ENCODE data around the gene CAMK2B.
"Not testable (repeated sequence)": the region's sequence is repeated elsewhere in the genome, so short reads cannot be mapped to it uniquely, and the experiment has no call there.

Gene CAMK2B

GRCh38 chr7:44212581-44213184 lies 112.7 kb downstream of the CAMK2B start:
- DNase-seq: no peak

- DNase-seq: no peak
These were observed 113.4 kb downstream of the CAMK2B start for GRCh38 chr7:44212018-44212417.

- no peak for DNase-seq
These were observed 114.2 kb downstream of the CAMK2B start for GRCh38 chr7:44211126-44211675.

- no peak for DNase-seq
These were observed 115.3 kb downstream of the CAMK2B start for GRCh38 chr7:44210107-44210506.

- DNase-seq: no peak
These were observed 117.3 kb downstream of the CAMK2B start for GRCh38 chr7:44208085-44208484.

GRCh38 chr7:44206008-44206407 lies 119.4 kb downstream of the CAMK2B start:
- DNase-seq: no peak

- no peak for DNase-seq
These were observed 123.6 kb downstream of the CAMK2B start for GRCh38 chr7:44201813-44202212.

- DNase-seq: peak; percentile 98
These were observed 124.5 kb downstream of the CAMK2B start, which contains the start of gene YKT6 for GRCh38 chr7:44200699-44201461. Gene YKT6 (plus strand): TSS chr7:44200978. CDS start chr7:44201136, 158 bp downstream.

GRCh38 chr7:44200163-44200562 lies 125.2 kb downstream of the CAMK2B start:
- not testable (repeated sequence) for DNase-seq

GRCh38 chr7:44197474-44197873 lies 127.9 kb downstream of the CAMK2B start:
- DNase-seq: no peak

- DNase-seq: peak; percentile 42
These were observed 128.9 kb downstream of the CAMK2B start for GRCh38 chr7:44196450-44196872.

- DNase-seq: no peak
These were observed 129.5 kb downstream of the CAMK2B start for GRCh38 chr7:44195889-44196288.

GRCh38 chr7:44194562-44195145 lies 130.7 kb downstream of the CAMK2B start:
- DNase-seq: no peak

- DNase-seq: peak; percentile 33
These were observed 131.3 kb downstream of the CAMK2B start for GRCh38 chr7:44194069-44194468.

- DNase-seq: no peak
These were observed 132.2 kb downstream of the CAMK2B start for GRCh38 chr7:44193011-44193802.

GRCh38 chr7:44191171-44191570 lies 134.2 kb downstream of the CAMK2B start:
- no peak for DNase-seq

- no peak for DNase-seq
These were observed 135.2 kb downstream of the CAMK2B start for GRCh38 chr7:44189993-44190872.

- DNase-seq: no peak
These were observed 136.0 kb downstream of the CAMK2B start, which contains the start of gene GCK for GRCh38 chr7:44189286-44189992. Gene GCK (minus strand): TSS chr7:44189439. CDS start chr7:44188953, 486 bp downstream.

GRCh38 chr7:44188480-44189225 lies 136.7 kb downstream of the CAMK2B start:
- DNase-seq: no peak
